Neural progenitor cell (in vitro differentiated cells): ENCODE data around the gene CKAP2L. TPM values are rescaled to one million over a fixed set of nuclear protein-coding genes. Genes with fewer than 3 reads are reported as not detected.

Experiments used
- DNase-seq: peaks from one replicate; pipeline ENCODE4 v3.0.0-alpha.2; 2016; ENCODE audit warnings: low spot score
- H2AFZ ChIP-seq: fragments of 200-600 bp; sonication (generic); replicated peaks from 2 replicates; pipeline ENCODE4 v1.6.1; 2016; ENCODE audit warnings: antibody characterized with exemption
- H3F3A ChIP-seq: fragments of 200-600 bp; sonication (generic); 2 replicates; pipeline ENCODE4 v1.6.1; 2016; ENCODE audit warnings: antibody characterized with exemption, low read depth
- H3K27ac ChIP-seq: fragments of 200-600 bp; sonication (generic); 2 replicates; pipeline ENCODE4 v1.5.1; 2016; ENCODE audit warnings: mild to moderate bottlenecking
- H3K27me3 ChIP-seq: fragments of 200-600 bp; sonication (generic); 2 replicates; pipeline ENCODE4 v1.6.1; 2016; ENCODE audit warnings: mild to moderate bottlenecking, moderate library complexity
- H3K36me3 ChIP-seq: fragments of 200-600 bp; sonication (generic); 2 replicates; pipeline ENCODE4 v1.5.1; 2016
- H3K4me1 ChIP-seq: fragments of 200-600 bp; sonication (generic); 2 replicates; pipeline ENCODE4 v1.6.1; 2016; ENCODE audit warnings: mixed run types
- H3K4me2 ChIP-seq: fragments of 200-600 bp; sonication (generic); 2 replicates; pipeline ENCODE4 v1.6.1; 2016
- H3K4me3 ChIP-seq: fragments of 200-600 bp; sonication (generic); 2 replicates; pipeline ENCODE4 v1.5.1; 2016
- H3K79me2 ChIP-seq: fragments of 200-600 bp; sonication (generic); 2 replicates; pipeline ENCODE4 v1.6.1; 2016; ENCODE audit warnings: low read depth
- H3K9ac ChIP-seq: fragments of 200-600 bp; sonication (generic); 2 replicates; pipeline ENCODE4 v1.6.1; 2016
- H3K9me3 ChIP-seq: fragments of 200-600 bp; sonication (generic); 2 replicates; pipeline ENCODE4 v1.5.1; 2016; ENCODE audit warnings: low read depth
- H4K20me1 ChIP-seq: fragments of 200-600 bp; sonication (generic); 2 replicates; pipeline ENCODE4 v1.6.1; 2016; ENCODE audit warnings: low read depth
- H3K27ac Mint-ChIP-seq: 3 replicates; pipeline ENCODE4 v1.8.0; 2021; ENCODE audit warnings: mixed read lengths
- H3K27me3 Mint-ChIP-seq: 2 replicates; pipeline ENCODE4 v1.8.0; 2022; ENCODE audit warnings: low read depth, mild to moderate bottlenecking, inconsistent platforms, moderate library complexity, mixed read lengths; ENCODE audit not compliant: insufficient read depth
- H3K36me3 Mint-ChIP-seq: 3 replicates; pipeline ENCODE4 v1.8.0; 2021; ENCODE audit warnings: mixed read lengths
- H3K4me1 Mint-ChIP-seq: 3 replicates; pipeline ENCODE4 v1.8.0; 2021; ENCODE audit warnings: mixed read lengths
- H3K4me3 Mint-ChIP-seq: 3 replicates; pipeline ENCODE4 v1.8.0; 2021; ENCODE audit warnings: mild to moderate bottlenecking, moderate library complexity, mixed read lengths
- H3K9me3 Mint-ChIP-seq: 3 replicates; pipeline ENCODE4 v1.8.0; 2020; ENCODE audit warnings: mixed read lengths
- EZH2 ChIP-seq: fragments of 200-600 bp; sonication (generic); IDR thresholded peaks from 2 replicates; pipeline ENCODE4 v1.6.1; 2017; ENCODE audit warnings: antibody characterized with exemption, mild to moderate bottlenecking, moderate library complexity
- EZH2phosphoT487 ChIP-seq: fragments of 200-600 bp; sonication (generic); IDR thresholded peaks from 2 replicates; pipeline ENCODE4 v1.6.1; 2017; ENCODE audit warnings: antibody characterized with exemption
- total RNA-seq: library from RNA; depleted of rRNA; stranded (reverse); fragments of >200 nt; gene quantifications from 2 replicates; pipeline ENCODE4 v1.2.3, GENCODE V29; 2015; ENCODE audit warnings: low replicate concordance
- TF ChIP-seq, protein P1 (sequence below): fragments of 200-600 bp; sonication (generic); IDR thresholded peaks from 2 replicates; pipeline ENCODE4 v1.5.1; 2017; ENCODE audit warnings: antibody characterized with exemption, mild to moderate bottlenecking

CKAP2L gene
- total RNA-seq, 1 donor from 2014 or later: 53.7 TPM

DNA sequence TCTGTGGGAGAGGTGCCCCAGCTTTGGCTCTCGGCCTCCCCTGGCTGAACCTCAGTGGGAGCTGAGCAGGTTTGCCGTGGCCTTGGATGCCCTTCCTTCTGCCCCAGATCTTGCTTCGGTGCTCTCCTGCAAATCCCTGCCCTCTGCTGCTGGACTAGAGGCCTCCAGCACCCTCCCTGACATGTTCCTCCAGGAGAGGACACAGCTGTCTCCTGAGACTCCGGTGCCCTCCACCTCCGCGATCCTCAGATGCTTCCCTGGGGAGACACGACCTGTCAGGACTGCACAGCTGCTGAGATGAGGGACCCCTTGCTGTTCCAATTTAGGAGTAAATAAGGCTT is 50.9 kb downstream of the CKAP2L start:
- Histone ChIP-seq H3K4me3 (no peak overlapping the region), H3K79me2 (no peaks in the 10 kb centered on the region), H4K20me1 (no peaks in the 10 kb centered on the region), H3K4me1 (no peaks in the 10 kb centered on the region), H3F3A (no peaks in the 10 kb centered on the region), H3K4me2 (no peak overlapping the region), H3K27ac (no peak overlapping the region), H3K9me3 (no peaks in the 10 kb centered on the region), H2AFZ (no peak overlapping the region), H3K9ac (no peak overlapping the region), H3K27me3 (no peaks in the 10 kb centered on the region), H3K36me3 (no peaks in the 10 kb centered on the region)
- no peak for DNase-seq
- Mint-ChIP-seq H3K36me3 (no peaks in the 10 kb centered on the region), H3K27me3 (peaks cover 7% of the 10 kb centered on the region), H3K4me1 (peaks cover 28% of the 10 kb centered on the region), H3K9me3 (peaks cover 5% of the 10 kb centered on the region), H3K4me3 (no peak overlapping the region), H3K27ac (peak overlapping the region; percentile 9)
- TF ChIP-seq, protein P1, sequence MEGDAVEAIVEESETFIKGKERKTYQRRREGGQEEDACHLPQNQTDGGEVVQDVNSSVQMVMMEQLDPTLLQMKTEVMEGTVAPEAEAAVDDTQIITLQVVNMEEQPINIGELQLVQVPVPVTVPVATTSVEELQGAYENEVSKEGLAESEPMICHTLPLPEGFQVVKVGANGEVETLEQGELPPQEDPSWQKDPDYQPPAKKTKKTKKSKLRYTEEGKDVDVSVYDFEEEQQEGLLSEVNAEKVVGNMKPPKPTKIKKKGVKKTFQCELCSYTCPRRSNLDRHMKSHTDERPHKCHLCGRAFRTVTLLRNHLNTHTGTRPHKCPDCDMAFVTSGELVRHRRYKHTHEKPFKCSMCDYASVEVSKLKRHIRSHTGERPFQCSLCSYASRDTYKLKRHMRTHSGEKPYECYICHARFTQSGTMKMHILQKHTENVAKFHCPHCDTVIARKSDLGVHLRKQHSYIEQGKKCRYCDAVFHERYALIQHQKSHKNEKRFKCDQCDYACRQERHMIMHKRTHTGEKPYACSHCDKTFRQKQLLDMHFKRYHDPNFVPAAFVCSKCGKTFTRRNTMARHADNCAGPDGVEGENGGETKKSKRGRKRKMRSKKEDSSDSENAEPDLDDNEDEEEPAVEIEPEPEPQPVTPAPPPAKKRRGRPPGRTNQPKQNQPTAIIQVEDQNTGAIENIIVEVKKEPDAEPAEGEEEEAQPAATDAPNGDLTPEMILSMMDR: no peak
- no peak for TF ChIP-seq EZH2phosphoT487

DNA sequence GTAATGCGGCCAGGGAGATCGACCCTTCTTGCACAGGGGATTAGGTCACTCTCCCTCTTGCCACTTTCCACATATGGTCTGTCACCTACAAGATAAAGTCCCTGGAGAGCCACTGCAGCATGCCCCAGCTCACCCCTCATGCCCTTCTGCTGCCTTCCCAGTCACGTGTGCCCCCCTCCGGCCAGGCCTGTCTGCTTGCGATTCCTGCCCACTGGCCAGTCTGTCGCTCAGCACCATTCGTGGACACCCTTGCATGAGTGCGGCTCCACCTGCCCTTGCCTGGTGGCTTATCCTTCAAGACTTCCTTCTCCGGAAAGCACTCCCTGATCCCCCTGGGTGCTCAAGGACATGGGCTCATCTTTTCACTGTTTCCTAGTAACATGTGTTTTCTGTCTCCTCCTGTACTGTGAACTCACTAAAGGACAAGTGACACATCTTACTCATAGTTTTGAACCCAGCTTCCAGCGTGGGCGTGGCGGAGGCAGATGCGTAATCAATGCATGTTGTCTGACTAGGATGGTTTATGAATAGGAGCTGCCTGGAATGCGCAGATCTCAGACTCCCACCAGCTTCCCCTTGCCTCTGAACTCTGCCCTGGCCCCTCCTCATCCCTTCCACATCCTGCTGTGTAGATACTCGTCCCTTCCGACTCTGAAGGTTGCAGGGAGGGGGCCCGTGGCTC is 51.4 kb downstream of the CKAP2L start:
- H3K79me2 ChIP-seq: no peaks in the 10 kb centered on the region
- H3F3A ChIP-seq: no peaks in the 10 kb centered on the region
- no peaks in the 10 kb centered on the region for H4K20me1 ChIP-seq
- peaks cover 5% of the 10 kb centered on the region for H3K9me3 Mint-ChIP-seq
- peaks cover 8% of the 10 kb centered on the region for H3K27me3 Mint-ChIP-seq
- H3K27ac Mint-ChIP-seq: peak overlapping the region; percentile 9
- no peak overlapping the region for H3K9ac ChIP-seq
- H3K27me3 ChIP-seq: no peaks in the 10 kb centered on the region
- H2AFZ ChIP-seq: no peak overlapping the region
- peaks cover 31% of the 10 kb centered on the region for H3K4me1 Mint-ChIP-seq
- no peaks in the 10 kb centered on the region for H3K9me3 ChIP-seq
- H3K4me2 ChIP-seq: no peak overlapping the region
- no peaks in the 10 kb centered on the region for H3K36me3 ChIP-seq
- no peak overlapping the region for H3K4me3 Mint-ChIP-seq
- no peak overlapping the region for H3K4me3 ChIP-seq
- no peaks in the 10 kb centered on the region for H3K4me1 ChIP-seq
- no peaks in the 10 kb centered on the region for H3K36me3 Mint-ChIP-seq
- no peak overlapping the region for H3K27ac ChIP-seq
- TF ChIP-seq, protein P1: no peak
- TF ChIP-seq EZH2 (no peak), EZH2phosphoT487 (no peak)
- DNase-seq: no peak

DNA sequence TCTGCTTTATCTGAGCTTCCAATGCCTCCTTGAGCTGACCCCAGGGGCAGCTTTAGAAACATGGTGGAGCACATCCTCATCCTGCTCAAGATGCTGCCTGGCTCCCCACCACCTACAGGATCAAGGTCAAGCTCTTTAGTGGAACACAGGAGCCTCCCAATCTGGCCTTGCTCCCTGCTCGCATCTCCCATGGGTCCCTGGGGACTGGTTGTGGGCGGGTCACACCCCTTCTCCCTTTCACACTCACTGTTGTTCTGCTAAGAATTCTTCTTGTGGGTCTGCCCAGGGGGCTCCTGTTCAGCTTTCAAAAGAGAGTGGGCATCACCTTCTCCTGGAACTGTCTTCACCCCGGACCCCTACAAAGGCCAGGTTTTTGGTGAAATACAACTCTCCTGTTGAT is 51.9 kb downstream of the CKAP2L start:
- no peaks in the 10 kb centered on the region for H3K27me3 ChIP-seq
- H3K4me1 ChIP-seq: no peaks in the 10 kb centered on the region
- H3K9me3 ChIP-seq: no peaks in the 10 kb centered on the region
- no peak overlapping the region for H3K4me3 Mint-ChIP-seq
- H3K4me1 Mint-ChIP-seq: peaks cover 31% of the 10 kb centered on the region
- no peaks in the 10 kb centered on the region for H3K36me3 Mint-ChIP-seq
- no peaks in the 10 kb centered on the region for H4K20me1 ChIP-seq
- peaks cover 5% of the 10 kb centered on the region for H3K9me3 Mint-ChIP-seq
- H3K9ac ChIP-seq: no peak overlapping the region
- H3F3A ChIP-seq: no peaks in the 10 kb centered on the region
- H3K27ac ChIP-seq: no peak overlapping the region
- TF ChIP-seq EZH2: no peak
- no peak for TF ChIP-seq EZH2phosphoT487
- TF ChIP-seq, protein P1: no peak
- no peaks in the 10 kb centered on the region for H3K79me2 ChIP-seq
- peak overlapping the region; percentile 42 for H3K27ac Mint-ChIP-seq
- H3K27me3 Mint-ChIP-seq: peaks cover 14% of the 10 kb centered on the region
- no peak overlapping the region for H2AFZ ChIP-seq
- no peak overlapping the region for H3K4me2 ChIP-seq
- no peak for DNase-seq
- H3K4me3 ChIP-seq: no peak overlapping the region
- H3K36me3 ChIP-seq: no peaks in the 10 kb centered on the region
